Lower lobe of right lung (tissue), 2 donors: ENCODE measurements around the gene SF3A1. TPM values are rescaled to one million over a fixed set of nuclear protein-coding genes. Genes with fewer than 3 reads are reported as not detected.

Experiments used
- ATAC-seq, 2 donors: fragments of 200-7000 bp; cut with Tn5 transposase; one replicate each; pipeline ENCODE4 v1.9.1; 2020 to 2022; ENCODE audit warnings: mild to moderate bottlenecking in 2 of 2, moderate library complexity in 2 of 2
- DNase-seq: peaks from one replicate; pipeline ENCODE4 v3.0.0-alpha.2; 2020
- H3K27ac ChIP-seq: fragments of 200-600 bp; one replicate; pipeline ENCODE4 v1.8.0; 2022
- H3K27me3 ChIP-seq: fragments of 200-600 bp; one replicate; pipeline ENCODE4 v1.8.0; 2022; ENCODE audit warnings: low read depth
- H3K36me3 ChIP-seq: fragments of 200-600 bp; one replicate; pipeline ENCODE4 v1.8.0; 2022; ENCODE audit warnings: mild to moderate bottlenecking
- H3K4me1 ChIP-seq: fragments of 200-600 bp; one replicate; pipeline ENCODE4 v1.8.0; 2022
- H3K4me3 ChIP-seq: fragments of 200-600 bp; one replicate; pipeline ENCODE4 v1.8.0; 2022; ENCODE audit warnings: mild to moderate bottlenecking
- H3K9me3 ChIP-seq: fragments of 200-600 bp; one replicate; pipeline ENCODE4 v1.8.0; 2022
- intact Hi-C: fragments of 100-400 bp; cut with DNase I; formaldehyde crosslinking; loops from one replicate; pipeline ENCODE4 v1.11.0; 2022
- total RNA-seq: library from RNA; stranded (reverse); fragmentation: NEBNext Ultra II Directional; extraction: Animal tissue kit (Norgen Biotek cat#: 25700); gene quantifications from one replicate; pipeline ENCODE4 v1.2.1, GENCODE V29; 2021
- TF ChIP-seq, protein P1 (sequence below): fragments of 200-600 bp; IDR thresholded peaks from one replicate; pipeline ENCODE4 v1.8.0; 2022; ENCODE audit warnings: antibody characterized with exemption, mild to moderate bottlenecking
- donor health status: DM: no; HTN: yes; CAD: no; lungs with severe emphysema.

SF3A1 gene
- total RNA-seq, 1 donor from 2014 or later, result 162 TPM

DNA sequence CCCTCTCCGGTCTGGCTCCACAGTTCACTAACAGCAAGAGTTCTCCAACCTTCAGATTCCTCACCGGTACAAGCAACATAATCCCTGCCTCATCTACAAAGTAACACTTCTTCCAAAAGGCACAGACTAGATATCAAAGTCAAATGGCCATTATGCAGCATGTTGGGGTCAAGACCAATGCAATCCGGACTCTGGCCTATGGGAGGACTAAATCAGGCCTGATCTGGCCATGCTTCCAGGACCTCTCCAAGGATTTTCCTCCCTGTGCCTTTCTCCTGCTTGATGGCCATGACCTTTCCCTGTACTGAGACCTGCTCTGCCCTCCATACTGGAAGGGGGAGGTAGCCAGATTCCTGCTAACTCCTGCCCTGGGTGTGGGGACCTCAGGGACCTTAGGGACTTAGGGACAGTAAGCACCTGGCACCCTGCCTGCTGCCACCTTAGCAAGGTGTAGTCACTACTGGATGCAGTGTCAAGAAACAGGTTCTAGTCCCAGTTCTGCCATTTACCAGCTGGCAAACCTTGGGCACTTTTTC, 36.6 kb downstream of the SF3A1 start:
- no peak for ATAC-seq
- Histone ChIP-seq H3K36me3 (peaks cover 34% of the 10 kb centered on the region), H3K4me1 (peaks cover 95% of the 10 kb centered on the region), H3K9me3 (no peaks in the 10 kb centered on the region), H3K4me3 (no peak overlapping the region), H3K27ac (no peak overlapping the region), H3K27me3 (no peaks in the 10 kb centered on the region)
- TF ChIP-seq, protein P1, sequence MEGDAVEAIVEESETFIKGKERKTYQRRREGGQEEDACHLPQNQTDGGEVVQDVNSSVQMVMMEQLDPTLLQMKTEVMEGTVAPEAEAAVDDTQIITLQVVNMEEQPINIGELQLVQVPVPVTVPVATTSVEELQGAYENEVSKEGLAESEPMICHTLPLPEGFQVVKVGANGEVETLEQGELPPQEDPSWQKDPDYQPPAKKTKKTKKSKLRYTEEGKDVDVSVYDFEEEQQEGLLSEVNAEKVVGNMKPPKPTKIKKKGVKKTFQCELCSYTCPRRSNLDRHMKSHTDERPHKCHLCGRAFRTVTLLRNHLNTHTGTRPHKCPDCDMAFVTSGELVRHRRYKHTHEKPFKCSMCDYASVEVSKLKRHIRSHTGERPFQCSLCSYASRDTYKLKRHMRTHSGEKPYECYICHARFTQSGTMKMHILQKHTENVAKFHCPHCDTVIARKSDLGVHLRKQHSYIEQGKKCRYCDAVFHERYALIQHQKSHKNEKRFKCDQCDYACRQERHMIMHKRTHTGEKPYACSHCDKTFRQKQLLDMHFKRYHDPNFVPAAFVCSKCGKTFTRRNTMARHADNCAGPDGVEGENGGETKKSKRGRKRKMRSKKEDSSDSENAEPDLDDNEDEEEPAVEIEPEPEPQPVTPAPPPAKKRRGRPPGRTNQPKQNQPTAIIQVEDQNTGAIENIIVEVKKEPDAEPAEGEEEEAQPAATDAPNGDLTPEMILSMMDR, result no peak
- intact Hi-C loops, result no loop called here
- no peak for DNase-seq

DNA sequence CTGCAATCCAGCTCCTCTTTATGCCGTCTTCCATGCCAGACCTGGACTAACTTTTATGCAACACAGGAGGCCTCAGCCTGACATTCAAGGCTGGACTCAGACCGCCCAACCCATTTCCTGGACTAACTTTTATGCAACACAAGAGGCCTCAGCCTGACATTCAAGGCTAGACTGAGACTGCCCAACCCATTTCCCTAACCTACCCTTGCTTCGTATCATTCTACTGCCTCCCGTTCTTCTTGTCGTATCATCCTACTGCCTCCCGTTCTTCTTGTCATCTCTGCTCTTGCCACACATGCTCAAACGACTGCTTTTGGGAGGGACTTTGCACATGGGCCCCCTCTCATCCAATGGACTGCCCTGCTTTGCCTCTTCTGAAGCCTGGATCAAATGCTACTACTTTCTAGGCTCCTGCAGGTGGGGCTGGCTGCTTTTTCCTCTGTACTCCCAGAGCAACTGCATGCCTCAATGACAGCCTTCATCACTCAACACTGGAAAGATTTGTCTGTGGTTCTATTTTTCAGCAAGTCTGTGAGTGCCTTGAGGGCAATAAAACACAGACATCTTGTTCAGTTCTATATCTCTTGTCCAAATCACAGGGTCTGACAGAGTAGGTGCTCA, 37.8 kb downstream of the SF3A1 start:
- intact Hi-C loops, result no loop called here
- DNase-seq, result no peak
- ATAC-seq, result peak; percentile 25 to 53

DNA sequence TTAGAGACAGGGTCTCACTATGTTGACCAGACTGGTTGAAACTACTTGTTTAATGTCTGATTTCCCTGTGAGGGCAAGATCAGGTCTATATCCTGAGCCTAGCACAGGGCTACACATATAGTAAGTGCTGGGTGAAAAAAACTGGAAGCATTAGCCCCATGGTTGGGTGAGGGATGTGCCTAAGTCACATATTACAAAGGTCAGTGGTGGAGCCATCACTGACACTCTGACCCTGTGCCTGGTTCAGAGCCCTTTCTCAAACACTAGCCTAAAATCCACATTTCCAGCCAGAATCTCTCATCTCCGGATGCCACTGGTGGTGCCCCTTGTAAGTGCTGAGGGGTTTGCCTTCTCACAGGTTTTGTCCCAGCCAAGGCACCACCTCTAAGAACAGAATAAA, 38.9 kb downstream of the SF3A1 start:
- no peaks in the 10 kb centered on the region for H3K27me3 ChIP-seq
- intact Hi-C loops, result no loop called here
- no peak overlapping the region for H3K4me3 ChIP-seq
- H3K36me3 ChIP-seq, result peaks cover 34% of the 10 kb centered on the region
- no peaks in the 10 kb centered on the region for H3K9me3 ChIP-seq
- DNase-seq (no peak), ATAC-seq (no peak)
- peaks cover 94% of the 10 kb centered on the region for H3K4me1 ChIP-seq
- TF ChIP-seq, protein P1, result no peak
- peak overlapping the region; percentile 32 for H3K27ac ChIP-seq

More for the DNA sequence above, 37.8 kb downstream of the SF3A1 start:
- H3K27me3 ChIP-seq, result no peaks in the 10 kb centered on the region
- no peaks in the 10 kb centered on the region for H3K9me3 ChIP-seq
- peak overlapping the region; percentile 46 for H3K27ac ChIP-seq
- no peak overlapping the region for H3K4me3 ChIP-seq
- H3K36me3 ChIP-seq, result peaks cover 34% of the 10 kb centered on the region
- peaks cover 95% of the 10 kb centered on the region for H3K4me1 ChIP-seq
- TF ChIP-seq, protein P1, result no peak

DNA sequence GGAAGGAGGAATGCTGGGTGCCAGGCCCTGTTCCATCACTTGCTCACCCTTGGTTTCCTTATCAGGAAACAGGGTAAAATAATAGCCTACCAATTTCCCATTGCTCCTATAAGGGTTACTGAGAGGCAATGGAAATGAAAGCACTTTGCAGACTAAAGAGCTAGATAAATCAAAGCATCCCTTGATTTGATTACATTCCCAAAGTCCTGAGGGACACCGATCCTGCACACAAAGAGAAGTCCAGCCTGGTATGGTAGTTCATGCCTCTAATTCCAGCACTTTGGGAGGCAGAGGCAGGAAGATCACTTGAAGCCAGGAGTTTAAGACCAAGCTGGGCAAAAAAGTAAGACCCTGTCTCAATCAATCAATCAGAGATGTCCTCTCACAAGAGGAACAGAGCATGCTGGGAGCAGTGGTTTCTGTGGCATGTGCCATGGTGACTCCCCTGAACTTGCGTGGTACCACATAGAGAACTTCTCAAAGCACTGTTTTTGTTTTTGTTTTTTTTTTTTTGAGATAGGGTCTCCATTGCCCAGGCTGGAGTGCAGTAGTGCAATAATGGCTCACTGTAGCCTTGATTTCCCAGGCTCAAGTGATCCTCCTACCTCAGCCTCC, 40.6 kb downstream of the SF3A1 start:
- Histone ChIP-seq H3K9me3 (no peaks in the 10 kb centered on the region), H3K36me3 (peaks cover 32% of the 10 kb centered on the region), H3K27ac (no peak overlapping the region), H3K4me1 (peaks cover 98% of the 10 kb centered on the region), H3K27me3 (no peaks in the 10 kb centered on the region), H3K4me3 (no peak overlapping the region)
- no peak for ATAC-seq
- TF ChIP-seq, protein P1, result no peak
- no peak for DNase-seq
- intact Hi-C loops, result no loop called here

DNA sequence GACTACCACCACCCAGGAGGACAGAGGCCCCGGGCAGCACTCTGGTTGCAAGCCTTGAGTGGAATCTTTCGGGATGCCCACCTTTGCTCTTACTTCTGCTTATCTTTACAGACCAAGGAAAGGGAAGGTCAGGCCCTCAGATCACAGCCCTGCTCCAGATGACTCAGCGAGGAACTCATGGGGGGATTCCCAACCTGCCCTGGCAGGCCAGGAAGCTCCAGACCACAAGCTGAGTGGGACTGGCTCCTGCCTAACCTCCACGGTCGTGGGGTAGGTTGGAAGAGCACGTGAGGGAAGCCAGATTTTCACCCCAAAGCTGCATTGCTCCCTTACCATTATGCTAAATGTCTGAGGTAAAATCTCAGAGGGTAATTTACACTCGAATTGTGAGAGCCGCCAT, 41.8 kb downstream of the SF3A1 start:
- peaks cover 98% of the 10 kb centered on the region for H3K4me1 ChIP-seq
- H3K27me3 ChIP-seq, result no peaks in the 10 kb centered on the region
- intact Hi-C loops, result no loop called here
- DNase-seq (no peak), ATAC-seq (no peak)
- H3K36me3 ChIP-seq, result peaks cover 20% of the 10 kb centered on the region
- H3K9me3 ChIP-seq, result no peaks in the 10 kb centered on the region
- H3K27ac ChIP-seq, result peak overlapping the region; percentile 24
- no peak overlapping the region for H3K4me3 ChIP-seq
- TF ChIP-seq, protein P1, result no peak
